Measurements from ENCODE around the gene SCYL2.
A peak's percentile ranks its signal among the peaks of the same experiment; 100 is the strongest.
"Not testable (repeated sequence)": the region's sequence is repeated elsewhere in the genome, so short reads cannot be mapped to it uniquely, and the experiment has no call there.

Gene SCYL2, protein sequence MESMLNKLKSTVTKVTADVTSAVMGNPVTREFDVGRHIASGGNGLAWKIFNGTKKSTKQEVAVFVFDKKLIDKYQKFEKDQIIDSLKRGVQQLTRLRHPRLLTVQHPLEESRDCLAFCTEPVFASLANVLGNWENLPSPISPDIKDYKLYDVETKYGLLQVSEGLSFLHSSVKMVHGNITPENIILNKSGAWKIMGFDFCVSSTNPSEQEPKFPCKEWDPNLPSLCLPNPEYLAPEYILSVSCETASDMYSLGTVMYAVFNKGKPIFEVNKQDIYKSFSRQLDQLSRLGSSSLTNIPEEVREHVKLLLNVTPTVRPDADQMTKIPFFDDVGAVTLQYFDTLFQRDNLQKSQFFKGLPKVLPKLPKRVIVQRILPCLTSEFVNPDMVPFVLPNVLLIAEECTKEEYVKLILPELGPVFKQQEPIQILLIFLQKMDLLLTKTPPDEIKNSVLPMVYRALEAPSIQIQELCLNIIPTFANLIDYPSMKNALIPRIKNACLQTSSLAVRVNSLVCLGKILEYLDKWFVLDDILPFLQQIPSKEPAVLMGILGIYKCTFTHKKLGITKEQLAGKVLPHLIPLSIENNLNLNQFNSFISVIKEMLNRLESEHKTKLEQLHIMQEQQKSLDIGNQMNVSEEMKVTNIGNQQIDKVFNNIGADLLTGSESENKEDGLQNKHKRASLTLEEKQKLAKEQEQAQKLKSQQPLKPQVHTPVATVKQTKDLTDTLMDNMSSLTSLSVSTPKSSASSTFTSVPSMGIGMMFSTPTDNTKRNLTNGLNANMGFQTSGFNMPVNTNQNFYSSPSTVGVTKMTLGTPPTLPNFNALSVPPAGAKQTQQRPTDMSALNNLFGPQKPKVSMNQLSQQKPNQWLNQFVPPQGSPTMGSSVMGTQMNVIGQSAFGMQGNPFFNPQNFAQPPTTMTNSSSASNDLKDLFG

DNA sequence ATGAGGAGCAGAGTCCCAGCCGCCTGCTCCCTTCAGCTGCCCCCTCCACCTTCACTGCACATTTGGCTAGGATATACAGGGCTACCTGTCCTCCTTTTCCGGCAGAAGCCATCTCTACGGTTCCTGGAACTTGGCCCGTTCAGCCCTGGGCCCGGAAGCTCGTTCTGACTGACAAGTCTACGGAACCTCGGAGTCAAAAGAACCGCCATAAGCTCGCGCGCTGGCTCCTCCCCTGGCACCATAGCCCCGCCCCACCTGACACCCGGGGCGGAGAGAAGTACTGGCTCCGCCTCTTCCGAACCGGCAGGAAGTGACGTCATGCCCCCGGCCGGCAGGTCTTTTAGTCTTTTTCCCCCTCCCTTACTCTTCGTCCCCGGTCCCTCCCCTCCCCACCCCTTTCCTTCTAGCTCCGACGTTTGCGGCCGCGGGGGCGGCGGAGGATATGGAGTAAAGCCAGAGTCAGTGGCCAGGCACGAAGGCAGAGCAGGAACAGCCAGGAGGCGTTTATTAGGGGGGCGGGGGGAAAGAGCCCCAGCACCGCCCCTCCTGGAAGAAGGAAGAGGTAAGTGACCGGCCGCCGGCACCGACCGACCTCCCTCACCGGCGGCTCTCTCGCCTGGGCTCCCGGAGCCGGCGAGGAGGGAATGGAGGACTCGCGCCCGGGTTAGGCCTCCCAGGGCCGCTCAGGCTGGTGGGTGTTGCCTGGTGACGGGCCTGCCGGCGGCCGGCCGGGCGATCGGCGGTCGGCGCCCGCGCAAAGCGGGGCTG lies at the start of gene SCYL2, which contains the start of gene DEPDC4:
SCYL2 (plus strand) TSS at position 343 of the 768 bp plus-strand sequence. CDS start 15,794 bp downstream, outside the sequence.
DEPDC4 (minus strand) TSS at position 245 of the 768 bp plus-strand sequence; CDS start at position 242, 3 bp downstream.
- peak; percentile 62 to 99 (median 94) for DNase-seq

DNA sequence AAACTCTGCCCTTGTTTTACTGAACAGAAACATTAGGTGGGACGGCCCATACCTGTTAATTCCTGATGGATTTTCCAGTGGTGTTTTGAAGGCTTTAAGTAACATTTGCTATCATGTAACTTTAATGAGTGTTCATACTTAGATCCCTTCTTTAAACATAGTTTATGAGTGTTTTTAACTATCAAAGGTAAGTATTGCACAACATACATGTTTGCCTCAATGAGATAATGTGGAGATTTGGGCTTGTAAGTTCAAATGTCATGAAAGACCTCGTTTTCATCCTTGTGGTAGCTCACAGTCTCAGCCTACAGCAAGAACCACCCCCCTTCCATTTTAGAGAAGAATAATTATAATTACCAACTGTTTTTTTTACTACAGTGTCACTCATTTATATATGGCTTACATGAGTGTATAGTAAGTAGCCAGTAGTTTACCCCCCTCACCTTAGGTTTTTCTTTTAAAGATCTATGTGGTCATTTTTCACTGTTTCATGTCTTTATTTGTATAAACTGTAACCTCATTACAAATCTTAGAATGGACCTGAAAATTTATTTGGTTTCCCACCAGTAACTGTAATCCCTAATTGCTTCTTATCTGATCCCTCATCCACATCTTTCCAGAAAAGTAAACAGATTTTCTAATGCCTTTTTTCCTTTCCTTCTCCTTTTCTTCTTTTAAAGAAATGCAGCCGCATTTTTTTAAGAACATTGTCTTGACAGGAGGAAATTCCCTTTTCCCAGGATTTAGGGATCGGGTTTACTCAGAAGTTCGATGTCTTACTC lies 47.5 kb upstream of the SCYL2 start:
- DNase-seq = no peak

DNA sequence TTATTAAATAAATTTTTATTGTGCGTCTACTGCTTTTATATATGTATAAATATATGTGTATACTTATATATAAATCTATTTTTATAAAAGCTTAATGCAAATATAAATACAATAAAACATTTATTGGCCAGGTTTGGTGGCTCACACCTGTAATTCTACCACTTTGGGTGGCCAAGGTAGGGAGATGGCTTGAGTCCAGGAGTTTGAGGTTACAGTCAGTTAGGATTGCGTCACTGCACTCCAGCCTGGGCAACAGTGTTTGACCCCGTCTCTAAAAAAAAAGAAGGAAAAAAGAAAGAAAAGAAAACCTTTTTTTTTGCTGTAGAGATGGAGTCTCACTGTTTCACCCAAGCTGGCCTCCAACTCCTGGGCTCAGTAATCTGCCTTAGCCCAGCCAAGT lies 45.5 kb upstream of the SCYL2 start:
- no peak for DNase-seq

DNA sequence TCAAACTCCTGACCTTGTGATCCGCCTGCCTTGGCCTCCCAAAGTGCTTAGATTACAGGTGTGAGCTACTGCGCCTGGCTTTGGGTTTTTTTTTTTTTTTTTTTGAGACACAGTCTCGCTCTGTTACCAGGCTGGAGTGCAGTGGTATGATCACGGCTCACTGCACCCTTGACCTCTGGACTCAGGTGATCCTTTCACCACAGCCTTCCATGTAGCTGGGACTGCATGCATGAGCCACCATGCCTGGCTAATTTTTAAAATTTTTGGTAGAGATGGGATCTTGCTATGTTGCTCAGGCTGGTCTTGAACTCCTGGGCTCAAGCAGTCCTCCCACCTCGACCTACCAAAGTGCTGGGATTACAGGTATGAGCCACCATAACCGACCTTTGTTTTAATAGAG lies 44.8 kb upstream of the SCYL2 start:
- not testable (repeated sequence) for DNase-seq

DNA sequence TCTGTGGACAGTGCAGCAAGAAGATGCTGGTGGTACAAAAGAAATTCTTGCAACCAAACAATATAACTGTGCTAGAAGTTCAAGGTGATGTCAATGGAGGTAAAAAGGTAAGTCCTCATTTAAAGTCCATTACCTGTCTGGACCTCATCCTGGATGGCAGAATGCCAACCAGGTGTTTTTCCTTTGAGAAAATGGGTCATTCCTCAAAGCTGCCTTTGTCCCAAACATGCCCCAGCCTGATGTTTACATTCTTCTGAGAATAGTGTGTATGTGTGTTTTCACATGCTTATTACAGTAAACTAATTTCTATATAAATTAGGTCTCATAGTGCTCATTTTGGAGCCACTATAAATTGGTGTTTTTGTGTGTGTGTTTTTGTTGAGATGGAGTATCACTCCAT lies 41.5 kb upstream of the SCYL2 start:
- DNase-seq = no peak

DNA sequence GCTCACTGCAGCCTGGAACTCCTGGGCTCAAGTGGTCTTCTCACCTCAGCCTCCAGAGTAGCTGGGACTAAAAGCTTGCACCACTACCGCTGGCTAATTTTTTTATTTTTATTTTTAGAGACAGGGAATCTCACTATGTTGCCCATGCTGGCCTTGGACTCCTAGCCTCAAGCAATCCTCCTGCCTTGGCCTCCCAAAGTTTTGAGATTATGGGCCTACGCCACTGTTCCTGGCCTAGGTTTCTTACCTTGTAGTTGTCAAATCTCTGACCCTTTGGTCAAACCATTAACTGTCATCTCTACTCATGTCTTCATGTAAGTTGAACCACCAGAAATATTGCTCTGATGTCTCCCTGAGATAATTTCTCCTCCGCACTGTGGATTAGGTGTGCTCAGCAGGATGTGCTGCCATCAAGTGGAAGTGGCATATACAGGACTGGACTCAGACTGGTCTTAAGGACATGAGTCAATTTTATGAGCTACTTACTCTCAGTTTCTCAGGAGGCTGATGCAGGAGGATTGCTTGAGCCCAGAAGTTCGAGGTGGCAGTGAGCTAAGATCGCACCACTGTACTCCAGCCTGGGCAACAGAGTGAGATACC lies 37.8 kb upstream of the SCYL2 start:
- DNase-seq = no peak

DNA sequence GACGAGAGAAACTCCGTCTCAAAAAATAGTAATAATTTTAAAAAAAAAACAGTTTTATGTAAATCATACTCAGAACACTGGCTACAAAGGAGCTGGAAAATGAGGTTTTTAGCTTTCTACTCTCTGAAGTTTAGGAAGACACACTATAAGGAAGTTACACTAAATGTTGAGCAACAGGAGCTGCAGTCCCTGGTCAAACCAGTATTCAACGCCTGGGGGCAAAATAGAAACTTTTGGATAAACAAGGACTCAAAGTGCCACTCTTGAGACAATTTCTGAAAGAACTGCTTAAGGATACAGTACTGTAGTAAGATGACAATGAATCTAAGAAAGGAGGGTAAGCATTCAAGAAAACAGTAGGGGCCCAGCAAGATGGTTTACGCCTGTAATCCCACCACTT lies 37.1 kb upstream of the SCYL2 start:
- no peak for DNase-seq

DNA sequence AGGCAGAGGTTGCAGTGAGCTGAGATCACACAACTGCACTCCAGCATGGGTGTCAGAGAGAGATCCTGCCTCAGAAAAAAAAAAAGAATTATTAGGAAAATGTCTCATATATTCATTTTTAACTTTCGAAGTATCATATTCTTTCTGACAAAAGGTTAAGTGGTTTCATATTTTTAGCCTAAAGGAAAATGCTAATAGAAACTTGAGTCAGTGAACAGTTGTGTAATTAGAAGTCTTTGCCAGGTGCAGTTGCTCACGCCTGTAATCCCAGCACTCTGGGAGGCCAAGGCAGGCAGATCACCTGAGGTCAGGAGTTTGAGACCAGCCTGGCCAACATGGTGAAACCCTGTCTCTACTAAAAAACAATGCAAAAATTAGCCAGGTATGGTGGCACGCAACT lies 35.1 kb upstream of the SCYL2 start:
- DNase-seq = not testable (repeated sequence)

DNA sequence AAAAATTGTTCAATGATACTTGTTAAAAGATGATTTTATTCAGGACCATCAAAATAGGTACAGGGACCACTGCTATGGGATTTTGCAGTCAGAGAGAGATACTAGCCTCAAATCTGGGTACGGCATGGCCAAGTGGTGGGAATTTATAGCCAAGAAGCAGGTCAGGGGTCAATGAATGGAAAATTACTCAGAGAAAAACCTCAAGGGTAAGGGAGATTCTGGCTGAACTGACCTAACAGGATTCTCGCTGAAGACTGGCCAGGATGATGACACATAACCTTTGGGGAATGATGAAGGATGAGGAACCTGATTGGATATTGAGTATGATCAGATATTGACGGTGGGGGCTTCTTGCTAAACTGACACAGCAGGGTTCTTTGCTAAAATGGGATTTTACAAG lies 32.8 kb upstream of the SCYL2 start:
- DNase-seq = no peak

DNA sequence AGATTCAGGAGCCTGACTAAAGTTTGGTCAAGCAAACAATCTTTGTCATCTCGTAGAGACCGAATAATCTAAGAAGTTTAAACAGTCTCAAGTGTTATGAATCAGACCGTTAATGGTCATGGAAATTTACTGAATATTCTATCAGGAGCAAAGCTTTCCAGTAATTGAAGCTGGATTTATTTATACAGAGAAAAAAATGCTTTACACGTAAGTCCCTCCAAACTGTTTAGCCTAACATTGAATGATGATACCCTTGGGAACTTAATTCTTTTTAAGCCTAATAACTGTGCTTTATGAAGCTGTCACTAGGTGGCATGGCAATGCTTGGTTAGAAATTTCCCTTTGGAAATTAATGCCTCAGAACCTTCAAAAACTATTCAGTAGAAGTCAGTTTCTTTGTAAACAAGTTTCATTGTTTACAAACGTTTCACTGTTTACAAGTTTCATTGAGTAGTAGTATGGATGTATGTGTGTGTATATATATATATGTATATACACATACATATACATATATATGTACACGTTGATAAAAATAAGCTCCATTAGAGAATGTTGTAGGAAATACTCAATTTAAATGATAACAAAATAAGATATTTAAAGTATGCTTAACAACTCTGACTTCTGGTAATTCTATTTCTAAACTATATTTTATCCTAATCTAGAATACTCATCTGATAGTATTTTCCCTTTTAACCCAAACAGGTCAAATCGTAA lies 32.2 kb upstream of the SCYL2 start:
- DNase-seq = peak in 2 of 56 donors; percentile 5

DNA sequence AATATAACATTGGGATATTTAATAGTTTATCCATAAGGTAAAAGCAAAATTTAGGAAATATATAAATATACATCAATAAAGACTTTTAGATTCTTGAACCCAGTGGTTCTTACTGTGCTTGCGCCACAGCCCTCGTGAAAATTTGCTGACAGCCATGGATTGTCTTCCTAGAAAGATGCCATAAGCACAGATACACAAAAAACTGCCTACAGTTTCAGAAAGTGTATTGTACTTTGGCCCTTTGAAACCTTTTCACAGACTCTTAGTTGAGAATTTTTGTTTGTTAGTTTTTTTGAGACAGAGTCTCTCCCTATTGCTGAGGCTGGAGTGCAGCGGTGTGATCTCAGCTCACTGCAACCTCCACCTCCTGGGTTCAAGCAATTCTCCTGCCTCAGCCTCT lies 28.2 kb upstream of the SCYL2 start:
- no peak for DNase-seq

DNA sequence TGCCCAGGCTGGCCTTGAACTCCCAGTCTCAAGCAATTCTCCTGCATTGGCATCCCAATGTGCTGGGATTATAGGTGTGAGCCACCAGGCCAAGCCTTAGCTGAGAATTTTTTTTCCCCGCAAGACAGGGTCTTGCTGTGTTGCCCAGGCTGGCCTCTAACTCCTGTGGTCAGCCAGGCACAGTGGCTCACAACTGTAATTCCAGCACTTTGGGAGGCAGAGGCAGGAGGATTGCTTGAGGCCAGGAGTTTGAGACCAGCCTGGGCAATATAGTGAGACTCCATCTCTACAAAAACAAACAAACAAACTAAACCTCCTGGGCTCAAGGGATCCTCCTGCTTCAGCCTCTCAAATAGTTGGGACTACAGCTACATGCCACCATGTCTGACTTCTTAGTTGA lies 27.4 kb upstream of the SCYL2 start:
- no peak for DNase-seq

DNA sequence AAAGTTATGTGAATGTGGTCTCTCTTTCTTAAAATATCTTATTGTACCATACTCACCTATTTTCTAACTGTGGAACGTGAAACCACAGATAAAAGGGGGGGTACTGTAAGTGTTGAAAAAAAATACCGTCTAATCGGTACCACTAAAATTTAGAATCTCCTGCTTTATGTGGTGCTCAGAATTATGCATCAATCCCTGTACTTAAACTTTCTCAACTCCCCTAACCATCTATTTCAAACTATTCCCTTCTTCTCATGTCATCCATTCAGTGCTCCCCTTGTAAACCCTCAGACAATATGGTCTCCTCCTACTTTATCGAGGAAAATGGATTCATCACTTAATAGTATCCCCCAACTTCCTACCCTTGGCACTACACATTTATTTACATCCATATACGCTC lies 23.8 kb upstream of the SCYL2 start:
- no peak for DNase-seq

DNA sequence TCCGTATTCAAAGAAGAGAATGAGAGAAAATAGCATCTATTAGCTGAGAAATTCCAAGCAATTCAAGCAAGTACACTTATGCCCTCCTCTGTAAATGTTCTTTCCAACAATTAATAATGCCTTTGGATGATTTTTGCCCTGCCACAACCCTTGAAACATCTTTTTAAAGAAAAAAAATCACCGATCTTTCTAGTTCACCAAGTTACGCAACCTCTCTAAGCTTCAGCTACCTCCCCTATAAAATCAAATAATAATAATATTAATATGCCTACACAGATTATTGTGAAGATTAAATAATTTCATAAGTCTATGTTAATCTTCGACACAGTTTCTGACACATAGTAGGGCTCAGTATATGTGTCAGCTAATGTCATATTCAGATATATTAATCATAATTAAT lies 19.2 kb upstream of the SCYL2 start:
- no peak for DNase-seq

DNA sequence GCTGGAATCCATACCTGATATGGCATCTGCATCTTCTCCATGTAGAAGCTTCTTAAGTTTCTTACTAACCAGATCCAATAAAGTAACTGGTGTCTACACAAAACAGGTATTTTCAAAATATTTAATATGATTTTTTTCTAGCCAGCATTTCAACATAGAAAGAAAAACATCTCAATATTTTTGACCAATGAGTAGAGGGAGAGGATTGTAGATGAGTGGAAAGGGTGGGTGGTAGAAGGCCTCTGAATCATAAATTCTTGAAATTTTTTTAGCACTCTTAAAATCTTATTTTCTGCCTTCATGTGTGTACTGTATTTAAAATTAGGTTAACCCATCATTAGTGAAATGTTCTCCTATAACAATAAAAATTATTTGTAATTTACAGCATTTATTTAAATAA lies 18.1 kb upstream of the SCYL2 start:
- no peak for DNase-seq

DNA sequence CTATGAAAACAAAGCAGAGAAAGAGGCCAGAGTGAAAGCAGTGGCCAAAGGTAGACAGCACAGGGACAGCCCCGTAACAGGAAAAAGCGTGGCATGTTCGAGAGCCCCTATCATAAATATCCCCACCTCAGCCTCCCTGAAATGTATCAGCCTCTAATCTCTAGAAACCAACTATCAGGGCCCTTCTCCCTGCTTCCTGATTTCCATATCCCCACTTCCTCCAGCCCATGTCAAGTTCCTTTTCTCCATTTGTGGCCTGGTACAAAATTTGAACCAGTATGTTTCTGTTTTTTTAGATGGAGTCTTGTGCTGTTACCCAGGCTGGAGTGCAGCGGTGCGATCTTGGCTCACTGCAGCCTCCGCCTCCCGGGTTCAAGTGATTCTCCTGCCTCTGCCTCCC lies 17.0 kb upstream of the SCYL2 start:
- DNase-seq = no peak

DNA sequence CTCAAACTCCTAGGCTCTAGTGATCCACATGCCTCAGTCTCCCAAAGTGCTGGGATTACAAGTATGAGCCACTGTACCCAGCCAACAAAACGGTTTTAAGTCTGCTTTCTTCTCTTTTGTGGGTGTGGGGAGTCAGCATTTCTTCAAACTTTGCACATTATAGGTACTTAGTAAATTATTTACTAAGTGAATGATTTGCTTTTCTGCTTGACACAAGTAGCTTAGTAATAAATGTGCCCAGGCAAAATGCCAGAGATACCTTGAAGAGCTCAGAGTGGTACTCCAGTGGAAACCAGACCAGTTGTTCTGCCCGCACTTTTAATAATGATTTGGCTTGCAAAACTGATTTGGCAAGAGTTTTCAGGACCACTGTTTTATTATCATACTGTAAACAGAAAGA lies 15.1 kb upstream of the SCYL2 start:
- DNase-seq = no peak

DNA sequence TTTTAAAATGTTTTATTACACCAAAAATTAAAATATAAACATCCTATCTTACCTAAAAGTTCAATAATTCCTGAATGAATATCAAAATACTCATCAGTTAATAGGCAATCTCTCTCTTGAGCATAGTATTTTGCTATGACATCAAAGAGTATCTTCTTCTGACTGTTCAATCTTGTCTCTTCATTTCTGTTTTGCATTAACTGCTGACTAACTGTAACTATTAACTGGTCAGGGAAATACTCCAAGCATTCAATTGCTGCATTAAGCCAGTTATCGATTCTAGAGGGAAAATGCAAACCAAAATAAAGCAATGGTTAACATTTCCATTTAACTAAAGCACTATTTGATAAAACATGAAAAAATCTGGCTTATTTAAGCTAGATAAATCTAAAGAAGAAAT lies 13.5 kb upstream of the SCYL2 start:
- no peak for DNase-seq

DNA sequence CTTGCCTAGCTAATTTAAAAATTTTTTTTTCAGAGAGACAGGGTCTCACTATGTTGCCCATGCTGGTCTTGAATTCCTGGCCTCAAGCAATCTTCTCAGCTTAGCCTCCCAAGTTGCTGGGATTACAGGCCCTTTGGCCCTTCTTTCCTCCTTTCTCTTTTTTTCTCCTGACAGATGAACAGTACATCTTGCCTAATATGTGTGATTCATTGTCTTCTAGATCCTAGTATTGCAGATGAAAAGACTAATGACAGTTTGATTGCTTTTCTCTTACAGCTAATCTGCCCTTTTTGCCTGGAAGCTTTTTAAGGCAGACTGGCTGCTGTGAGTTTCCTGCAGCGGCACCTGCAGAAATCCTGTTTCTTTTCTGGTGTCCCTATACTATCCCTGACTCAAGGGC lies 12.1 kb upstream of the SCYL2 start:
- no peak for DNase-seq

DNA sequence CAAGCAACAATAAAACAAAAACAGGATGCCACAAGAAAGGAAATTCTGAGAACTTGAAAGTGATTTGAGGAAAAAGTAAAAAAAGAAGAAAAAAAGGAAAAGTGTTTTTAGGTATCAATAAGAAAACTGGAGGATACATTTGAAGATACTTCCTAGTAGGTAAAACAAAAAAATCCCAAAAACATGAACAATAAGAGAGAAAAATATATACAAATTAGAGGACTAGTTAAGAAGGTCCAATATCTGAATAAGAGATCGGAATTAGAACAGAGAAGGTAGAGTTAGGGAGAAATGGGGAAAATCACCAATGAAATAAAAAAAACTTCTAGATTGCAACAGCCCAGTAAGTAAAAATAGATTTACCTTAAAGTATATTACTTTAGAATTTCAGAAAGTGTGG lies 8.8 kb upstream of the SCYL2 start:
- DNase-seq = no peak
